ENCODE data around the gene MARK3. TPM values are rescaled to one million over a fixed set of nuclear protein-coding genes. Genes with fewer than 3 reads are reported as not detected.

Gene MARK3
- polyA plus RNA-seq, 1 experiment, result 109 TPM

GRCh38 chr14:103514596-103515421 lies 129.6 kb downstream of the MARK3 start:
- ChIA-PET CTCF (no interaction called here), POLR2A (no interaction called here)
- no peak for TF ChIP-seq CTCF (IDR thresholded peaks at IDR 0.05; ENCODE audit: low read depth, low read length)
- no peak for DNase-seq (ENCODE audit: low read depth, low spot score)
- no peak overlapping the region for H3K4me3 ChIP-seq (ENCODE audit: low read depth, low read length)
- no peaks in the 10 kb centered on the region for H3K27me3 ChIP-seq (ENCODE audit: control insufficient read depth, insufficient read depth, low read length)
- H3K9me3 ChIP-seq (ENCODE audit: control insufficient read depth, insufficient read depth, low read length), result no peaks in the 10 kb centered on the region; the same call in 1 of the 2 replicates
- no peak overlapping the region for H3K27ac ChIP-seq (ENCODE audit: low read depth, low read length)

- TF ChIP-seq CTCF (IDR thresholded peaks at IDR 0.05; ENCODE audit: low read depth, low read length), result no peak
- no peak overlapping the region for H3K4me3 ChIP-seq (ENCODE audit: low read depth, low read length)
- H3K9me3 ChIP-seq (ENCODE audit: control insufficient read depth, insufficient read depth, low read length), result no peaks in the 10 kb centered on the region; the same call in 1 of the 2 replicates
- CTCF ChIA-PET, result interaction anchor here (3.1 kb wide), 1 partner anchor 13 kb away, joined by 29 read pairs; the partner anchor contains the start of gene TRMT61A
- peaks cover 5% of the 10 kb centered on the region for H3K27me3 ChIP-seq (ENCODE audit: control insufficient read depth, insufficient read depth, low read length)
- DNase-seq (ENCODE audit: low read depth, low spot score), result no peak
- no peak overlapping the region for H3K27ac ChIP-seq (ENCODE audit: low read depth, low read length)
- POLR2A ChIA-PET, result no interaction called here
Measured at GRCh38 chr14:103516426-103517173, 131.4 kb downstream of the MARK3 start.

- H3K27ac ChIP-seq (ENCODE audit: low read depth, low read length), result no peak overlapping the region
- peaks cover 6% of the 10 kb centered on the region for H3K27me3 ChIP-seq (ENCODE audit: control insufficient read depth, insufficient read depth, low read length)
- no peak for TF ChIP-seq CTCF (IDR thresholded peaks at IDR 0.05; ENCODE audit: low read depth, low read length)
- H3K9me3 ChIP-seq (ENCODE audit: control insufficient read depth, insufficient read depth, low read length), result no peaks in the 10 kb centered on the region; the same call in 1 of the 2 replicates
- no peak for DNase-seq (ENCODE audit: low read depth, low spot score)
- ChIA-PET CTCF (interaction anchor here (2.1 to 3.1 kb wide), 2 partner anchors 12 kb away, joined by 11 to 29 read pairs; partner anchors contain the start of gene TRMT61A), POLR2A (no interaction called here)
- no peak overlapping the region for H3K4me3 ChIP-seq (ENCODE audit: low read depth, low read length)
Measured at GRCh38 chr14:103517174-103517566, 132.0 kb downstream of the MARK3 start.

- no peak for DNase-seq (ENCODE audit: low read depth, low spot score)
- no peak overlapping the region for H3K27ac ChIP-seq (ENCODE audit: low read depth, low read length)
- H3K9me3 ChIP-seq (ENCODE audit: control insufficient read depth, insufficient read depth, low read length), result no peaks in the 10 kb centered on the region; the same call in 1 of the 2 replicates
- CTCF ChIA-PET, result interaction anchor here (0.6 to 3.1 kb wide), 16 partner anchors 8 to 288 kb away, joined by 3 to 29 read pairs (median 8); partner anchors contain the start of genes BAG5 and TRMT61A
- POLR2A ChIA-PET, result interaction anchor here (1.0 kb wide), 1 partner anchor 29 kb away, joined by 5 read pairs; no protein-coding TSS in a partner anchor
- no peak overlapping the region for H3K4me3 ChIP-seq (ENCODE audit: low read depth, low read length)
- TF ChIP-seq CTCF (IDR thresholded peaks at IDR 0.05; ENCODE audit: low read depth, low read length), result no peak
- H3K27me3 ChIP-seq (ENCODE audit: control insufficient read depth, insufficient read depth, low read length), result peaks cover 8% of the 10 kb centered on the region
Measured at GRCh38 chr14:103517721-103518421, 132.7 kb downstream of the MARK3 start.

Data from AG04450 (cell line).